ENCODE measurements around the gene MYADML2. TPM values are rescaled to one million over a fixed set of nuclear protein-coding genes. Genes with fewer than 3 reads are reported as not detected.

MYADML2 gene, protein sequence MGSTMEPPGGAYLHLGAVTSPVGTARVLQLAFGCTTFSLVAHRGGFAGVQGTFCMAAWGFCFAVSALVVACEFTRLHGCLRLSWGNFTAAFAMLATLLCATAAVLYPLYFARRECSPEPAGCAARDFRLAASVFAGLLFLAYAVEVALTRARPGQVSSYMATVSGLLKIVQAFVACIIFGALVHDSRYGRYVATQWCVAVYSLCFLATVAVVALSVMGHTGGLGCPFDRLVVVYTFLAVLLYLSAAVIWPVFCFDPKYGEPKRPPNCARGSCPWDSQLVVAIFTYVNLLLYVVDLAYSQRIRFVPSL
- 0.07 TPM for polyA plus RNA-seq
- long read RNA-seq, donor 1: 0 reads
- long read RNA-seq, donor 2: 0 reads
- long read RNA-seq, donor 3: 0 reads
- long read RNA-seq, donor 4: 0 reads
- long read RNA-seq, donor 5: 0 reads
- long read RNA-seq, donor 6: 0 reads
- long read RNA-seq, donor 7: 0 reads
- long read RNA-seq, donor 8: 0 reads
- long read RNA-seq, donor 9: 0 reads
- long read RNA-seq, donor 10: 0 reads
- long read RNA-seq, donor 11: 0 reads

GRCh38 chr17:81947189-81947588 lies at the start of gene MYADML2:
TSS of gene MYADML2 (minus strand) at chr17:81947233. CDS start at chr17:81941741, 5,492 bp downstream.
- Histone ChIP-seq H3K4me3 (ENCODE audit: low read length) (no peak within 1 kb of the TSS), H3K36me3 (ENCODE audit: control insufficient read depth, insufficient read depth, low read length) (no peaks in the 10 kb centered on the region), H3K4me1 (ENCODE audit: control insufficient read depth, insufficient read depth, low read length) (no peaks in the 10 kb centered on the region), H3K9me3 (ENCODE audit: control insufficient read depth, low read depth, low read length) (no peaks in the 10 kb centered on the region), H3K27me3 (ENCODE audit: control insufficient read depth, insufficient read depth, low read length) (peaks cover 3% of the 10 kb centered on the region), H3K27ac (ENCODE audit: low read length) (no peak within 1 kb of the TSS)
- DNase-seq: no peak
- WGBS (ENCODE audit: insufficient coverage, low lambda C conversion rate): no CpG with 5 or more reads among the region's 13 CpGs

DNA sequence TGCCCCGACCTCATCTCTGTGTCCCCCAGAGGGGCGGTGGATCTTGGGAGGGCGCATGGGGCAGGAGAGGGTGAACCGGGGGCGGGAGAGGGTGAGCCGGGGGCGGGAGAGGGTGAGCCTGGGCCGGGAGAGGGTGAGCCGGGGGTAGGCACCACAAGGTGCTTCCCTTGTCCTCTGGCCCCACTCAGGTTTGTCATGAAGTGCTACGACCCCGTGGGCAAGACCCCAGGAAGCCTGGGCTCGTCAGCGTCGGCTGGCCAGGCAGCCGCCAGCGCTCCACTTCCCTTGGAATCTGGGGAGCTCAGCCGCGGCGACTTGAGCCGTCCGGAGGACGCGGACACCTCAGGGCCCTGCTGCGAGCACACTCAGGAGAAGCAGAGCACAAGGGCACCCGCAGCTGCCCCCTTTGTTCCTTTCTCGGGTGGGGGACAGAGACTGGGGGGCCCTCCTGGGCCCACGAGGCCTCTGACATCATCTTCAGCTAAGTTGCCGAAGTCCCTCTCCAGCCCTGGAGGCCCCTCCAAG lies 49.3 kb upstream of the MYADML2 start:
- WGBS (ENCODE audit: insufficient coverage, low lambda C conversion rate): 100% methylated on average over 2 of the region's 28 CpGs

DNA sequence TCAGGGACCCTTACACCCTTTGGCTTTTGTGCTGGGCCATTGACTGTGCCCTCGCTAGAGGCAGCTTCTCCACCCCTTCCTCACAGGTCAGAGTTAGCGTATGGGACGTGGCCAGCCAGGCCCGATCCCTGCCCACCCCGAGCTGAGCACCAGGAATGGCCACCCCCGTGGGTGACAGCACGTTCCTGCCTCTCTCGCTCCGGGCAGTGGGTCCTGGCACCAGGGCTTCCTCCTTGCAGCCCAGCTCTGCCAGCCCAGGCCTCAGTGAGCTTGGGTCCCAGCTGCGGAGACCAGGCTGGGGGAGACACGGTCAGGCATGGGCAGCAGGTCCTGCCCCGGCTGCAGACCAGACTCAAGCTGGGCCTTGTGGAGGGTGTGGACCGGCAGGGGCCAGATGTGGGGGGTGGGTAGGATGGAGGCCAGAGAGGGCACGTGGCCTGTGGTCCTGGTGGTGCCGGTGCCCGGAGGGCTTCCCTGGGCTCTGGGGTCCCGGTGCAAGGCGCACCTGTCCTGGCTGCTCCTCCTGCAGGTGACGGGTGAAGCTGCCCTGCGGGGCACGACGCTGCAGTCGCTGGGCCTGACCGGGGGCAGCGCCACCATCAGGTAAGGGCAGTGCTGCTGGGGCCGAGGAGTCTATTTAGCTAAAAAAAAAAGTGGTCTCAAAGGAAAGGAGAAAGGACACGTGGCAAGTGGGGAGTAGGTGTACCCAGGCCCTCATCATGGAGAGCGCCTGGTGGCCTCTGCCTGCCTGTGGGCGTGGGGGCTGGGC lies 48.6 kb upstream of the MYADML2 start:
- no peaks in the 10 kb centered on the region for H3K27me3 ChIP-seq (ENCODE audit: control insufficient read depth, insufficient read depth, low read length)

More for the DNA sequence above, 49.3 kb upstream of the MYADML2 start:
- Histone ChIP-seq H3K27me3 (ENCODE audit: control insufficient read depth, insufficient read depth, low read length) (no peaks in the 10 kb centered on the region), H3K9me3 (ENCODE audit: control insufficient read depth, low read depth, low read length) (peaks cover 1% of the 10 kb centered on the region), H3K27ac (ENCODE audit: low read length) (no peak overlapping the region), H3K36me3 (ENCODE audit: control insufficient read depth, insufficient read depth, low read length) (peaks cover 25% of the 10 kb centered on the region), H3K4me1 (ENCODE audit: control insufficient read depth, insufficient read depth, low read length) (peaks cover 30% of the 10 kb centered on the region), H3K4me3 (ENCODE audit: low read length) (no peak overlapping the region)
- DNase-seq: no peak

GRCh38 chr17:81994593-81995462 lies 47.8 kb upstream of the MYADML2 start:
- H3K36me3 ChIP-seq (ENCODE audit: control insufficient read depth, insufficient read depth, low read length): peaks cover 25% of the 10 kb centered on the region
- H3K4me1 ChIP-seq (ENCODE audit: control insufficient read depth, insufficient read depth, low read length): peaks cover 18% of the 10 kb centered on the region
- no peak overlapping the region for H3K4me3 ChIP-seq (ENCODE audit: low read length)
- no peak for DNase-seq
- H3K9me3 ChIP-seq (ENCODE audit: control insufficient read depth, low read depth, low read length): peaks cover 7% of the 10 kb centered on the region
- WGBS (ENCODE audit: insufficient coverage, low lambda C conversion rate): 75% methylated on average over 2 of the region's 39 CpGs
- H3K27me3 ChIP-seq (ENCODE audit: control insufficient read depth, insufficient read depth, low read length): no peaks in the 10 kb centered on the region
- H3K27ac ChIP-seq (ENCODE audit: low read length): no peak overlapping the region

More for the DNA sequence above, 48.6 kb upstream of the MYADML2 start:
- no peak for DNase-seq
- H3K4me1 ChIP-seq (ENCODE audit: control insufficient read depth, insufficient read depth, low read length): peaks cover 27% of the 10 kb centered on the region
- H3K9me3 ChIP-seq (ENCODE audit: control insufficient read depth, low read depth, low read length): peaks cover 7% of the 10 kb centered on the region
- H3K36me3 ChIP-seq (ENCODE audit: control insufficient read depth, insufficient read depth, low read length): peaks cover 25% of the 10 kb centered on the region
- H3K4me3 ChIP-seq (ENCODE audit: low read length): no peak overlapping the region
- no peak overlapping the region for H3K27ac ChIP-seq (ENCODE audit: low read length)
- no CpG with 5 or more reads among the region's 29 CpGs for WGBS (ENCODE audit: insufficient coverage, low lambda C conversion rate)

DNA sequence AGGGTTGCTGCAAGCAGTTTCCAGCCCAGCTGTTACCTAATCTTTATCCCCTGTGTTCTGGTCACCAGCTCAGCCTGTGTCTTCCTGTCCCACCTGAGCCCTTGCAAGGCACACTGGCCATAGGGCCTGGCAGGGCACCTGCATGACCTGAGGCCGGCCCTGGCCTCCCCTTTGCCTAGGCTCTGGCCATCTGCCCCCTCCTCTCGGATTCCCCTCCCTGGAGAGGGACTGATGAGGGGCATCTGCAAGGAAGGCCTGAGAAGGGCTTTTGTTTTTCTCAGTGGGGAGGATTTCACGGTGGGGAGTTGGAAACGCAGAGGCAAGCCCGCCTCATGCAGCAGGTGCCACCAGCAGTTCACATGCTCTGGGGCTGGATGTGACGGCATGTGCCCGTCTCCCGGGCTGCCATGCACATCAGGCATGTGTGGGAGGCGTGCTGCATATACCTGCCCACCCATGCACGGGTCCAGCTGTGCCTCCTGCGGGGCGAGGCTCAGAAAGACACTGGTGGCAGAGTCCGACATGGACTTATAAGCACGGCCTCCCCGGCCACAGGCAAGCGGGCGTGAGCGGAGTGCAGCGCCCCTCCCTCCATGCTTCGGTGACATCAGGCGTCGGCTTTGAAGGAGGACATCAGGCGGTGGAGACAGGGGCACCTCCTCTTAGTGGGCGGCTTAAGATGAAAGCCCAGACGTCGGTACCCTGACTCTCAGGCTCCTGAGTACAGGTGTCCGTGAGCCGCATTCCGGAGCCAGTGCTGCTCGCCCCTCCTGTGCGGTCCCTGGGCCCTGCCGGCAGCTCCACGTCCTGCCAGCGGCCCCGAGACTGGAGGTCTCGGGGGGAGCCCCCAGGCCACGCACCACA lies 46.9 kb upstream of the MYADML2 start:
- H3K4me1 ChIP-seq (ENCODE audit: control insufficient read depth, insufficient read depth, low read length): peaks cover 18% of the 10 kb centered on the region
- H3K27ac ChIP-seq (ENCODE audit: low read length): no peak overlapping the region
- peaks cover 7% of the 10 kb centered on the region for H3K9me3 ChIP-seq (ENCODE audit: control insufficient read depth, low read depth, low read length)
- no CpG with 5 or more reads among the region's 37 CpGs for WGBS (ENCODE audit: insufficient coverage, low lambda C conversion rate)
- H3K36me3 ChIP-seq (ENCODE audit: control insufficient read depth, insufficient read depth, low read length): peaks cover 26% of the 10 kb centered on the region
- no peak for DNase-seq
- H3K27me3 ChIP-seq (ENCODE audit: control insufficient read depth, insufficient read depth, low read length): no peaks in the 10 kb centered on the region
- no peak overlapping the region for H3K4me3 ChIP-seq (ENCODE audit: low read length)

- Histone ChIP-seq H3K4me3 (ENCODE audit: low read length) (no peak overlapping the region), H3K27ac (ENCODE audit: low read length) (peak overlapping the region; percentile 60), H3K4me1 (ENCODE audit: control insufficient read depth, insufficient read depth, low read length) (peaks cover 18% of the 10 kb centered on the region), H3K9me3 (ENCODE audit: control insufficient read depth, low read depth, low read length) (peaks cover 7% of the 10 kb centered on the region), H3K27me3 (ENCODE audit: control insufficient read depth, insufficient read depth, low read length) (no peaks in the 10 kb centered on the region), H3K36me3 (ENCODE audit: control insufficient read depth, insufficient read depth, low read length) (peaks cover 22% of the 10 kb centered on the region)
- DNase-seq: no peak
- WGBS (ENCODE audit: insufficient coverage, low lambda C conversion rate): no CpG with 5 or more reads among the region's 31 CpGs
Measured at GRCh38 chr17:81992306-81993102, 45.5 kb upstream of the MYADML2 start.

GRCh38 chr17:81991684-81992305 lies 44.8 kb upstream of the MYADML2 start:
- peak overlapping the region; percentile 60 for H3K27ac ChIP-seq (ENCODE audit: low read length)
- no CpG with 5 or more reads among the region's 31 CpGs for WGBS (ENCODE audit: insufficient coverage, low lambda C conversion rate)
- H3K4me1 ChIP-seq (ENCODE audit: control insufficient read depth, insufficient read depth, low read length): peaks cover 18% of the 10 kb centered on the region
- H3K36me3 ChIP-seq (ENCODE audit: control insufficient read depth, insufficient read depth, low read length): peaks cover 23% of the 10 kb centered on the region
- no peaks in the 10 kb centered on the region for H3K27me3 ChIP-seq (ENCODE audit: control insufficient read depth, insufficient read depth, low read length)
- DNase-seq: peak; percentile 70 to 84
- H3K9me3 ChIP-seq (ENCODE audit: control insufficient read depth, low read depth, low read length): peaks cover 7% of the 10 kb centered on the region
- no peak overlapping the region for H3K4me3 ChIP-seq (ENCODE audit: low read length)

DNA sequence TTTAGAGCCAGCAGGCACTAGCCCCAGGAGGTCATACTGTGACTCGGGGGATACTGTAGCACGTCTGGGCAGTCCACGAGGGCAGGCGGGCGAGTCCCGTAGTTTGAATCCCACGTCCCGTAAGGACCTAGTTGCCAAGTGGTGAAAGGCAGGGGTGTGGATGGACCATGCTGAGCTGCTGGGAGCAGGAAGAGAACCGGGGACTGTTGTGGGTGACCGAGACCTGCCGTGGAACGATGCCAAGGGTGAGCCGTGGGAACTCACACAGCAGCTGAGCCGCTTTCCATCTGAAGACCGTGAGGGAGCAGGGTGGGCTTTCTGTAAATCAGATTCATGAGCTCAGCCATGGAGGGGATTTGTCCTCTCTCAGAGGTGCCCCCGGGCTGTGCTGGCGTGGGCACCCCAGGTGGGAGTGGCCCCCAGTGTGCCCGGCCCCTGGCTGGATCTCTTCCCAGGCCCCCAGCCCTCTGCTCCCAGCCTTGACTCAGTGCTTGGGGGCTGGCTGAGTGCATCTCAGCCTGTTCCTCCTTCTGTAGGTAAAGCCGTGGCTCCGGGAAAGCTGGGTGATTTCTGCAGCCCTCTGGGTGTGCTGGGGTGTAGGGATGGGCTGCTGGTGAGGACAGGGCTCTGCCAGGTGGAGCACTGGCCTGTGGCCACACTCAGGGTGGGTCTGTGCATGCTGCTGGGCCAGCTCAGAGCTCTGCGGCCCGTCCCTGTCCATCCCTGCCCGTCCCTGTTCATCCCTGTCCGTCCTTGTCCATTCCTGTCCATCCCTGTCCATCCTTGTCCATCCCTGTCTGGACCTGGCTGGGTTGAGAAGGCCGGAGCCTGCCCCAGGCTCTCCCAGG lies 44.0 kb upstream of the MYADML2 start:
- WGBS (ENCODE audit: insufficient coverage, low lambda C conversion rate): 93% methylated on average over 3 of the region's 25 CpGs
- Histone ChIP-seq H3K4me3 (ENCODE audit: low read length) (no peak overlapping the region), H3K9me3 (ENCODE audit: control insufficient read depth, low read depth, low read length) (peaks cover 7% of the 10 kb centered on the region), H3K36me3 (ENCODE audit: control insufficient read depth, insufficient read depth, low read length) (peaks cover 26% of the 10 kb centered on the region), H3K27me3 (ENCODE audit: control insufficient read depth, insufficient read depth, low read length) (no peaks in the 10 kb centered on the region), H3K27ac (ENCODE audit: low read length) (peak overlapping the region; percentile 60), H3K4me1 (ENCODE audit: control insufficient read depth, insufficient read depth, low read length) (peaks cover 18% of the 10 kb centered on the region)
- no peak for DNase-seq

Data from large intestine (tissue), 12 donors.